ENCODE measurements around the gene SNX5. TPM values are rescaled to one million over a fixed set of nuclear protein-coding genes. Genes with fewer than 3 reads are reported as not detected.

Gene SNX5
- total and polyA plus RNA-seq, 9 of the 15 experiments (the other 6 are each of a cell fraction or from before 2014, with no cell fraction given) = 53.5 to 276 (median 160) TPM

GRCh38 chr20:17957505-17958363 is 10.9 kb downstream of the SNX5 start:
- in situ Hi-C loops (cut with MboI) = no loop called here
- peaks cover 25% of the 10 kb centered on the region for H4K20me1 ChIP-seq (replicated peaks; ENCODE audit: control insufficient read depth, insufficient read depth, low read length)
- H3K36me3 ChIP-seq (ENCODE audit: control insufficient read depth, insufficient read depth, low read length) = peaks cover 73% of the 10 kb centered on the region

More at GRCh38 chr20:17957505-17958363, 10.9 kb downstream of the SNX5 start:
- Histone ChIP-seq H3K79me2 (ENCODE audit: control insufficient read depth, insufficient read depth, low read length) (peaks cover 100% of the 10 kb centered on the region), H3K27ac (ENCODE audit: extremely low read depth, low read depth, low read length) (peak overlapping the region; percentile 64; the same call in 2 of the 3 replicates), H3K4me2 (ENCODE audit: insufficient read depth, low read length) (peak overlapping the region; percentile 22; the same call in 1 of the 2 replicates), H3K9me3 (replicated peaks; ENCODE audit: control insufficient read depth, insufficient read depth, low read depth, low read length) (no peaks in the 10 kb centered on the region), H3K9me1 (ENCODE audit: control insufficient read depth, insufficient read depth, low read length) (peaks cover 3% of the 10 kb centered on the region), H3K4me3 (no peak overlapping the region), H2AFZ (ENCODE audit: low read depth, low read length) (no peak overlapping the region), H3K9ac (ENCODE audit: insufficient read depth in 1 of 2, low read depth in 2 of 2, low read length in 2 of 2) (peak overlapping the region in 1 of 2 experiments; percentile 42; a peak in 1 of 4 replicates), H3K27me3 (ENCODE audit: control insufficient read depth in 2 of 2, insufficient read depth in 2 of 2, low read length in 2 of 2) (no peaks in the 10 kb centered on the region), H3K4me1 (replicated peaks in 1 of 2; ENCODE audit: control insufficient read depth in 2 of 2, insufficient read depth in 2 of 2, low read length in 2 of 2) (peaks cover 16 to 41% of the 10 kb centered on the region in 2 experiments; a peak in 3 of 5 replicates)
- no peak for FAIRE-seq
- no peak for ATAC-seq
- POLR2A ChIA-PET = interaction anchor here (0.8 to 4.3 kb wide), 5 partner anchors 11 to 20 kb away, joined by 3 to 42 read pairs (median 3); partner anchors contain the start of genes MGME1 and SNX5
- intact Hi-C loops (cut with micrococcal nuclease) = no loop called here
- CTCF ChIA-PET (ENCODE audit: low intra/inter-chr PET ratio) = interaction anchor here (0.6 kb wide), 1 partner anchor 317 kb away, joined by 4 read pairs; no protein-coding TSS in a partner anchor
- TF ChIP-seq NR2F6 (CRISPR knock-in tag; IDR thresholded peaks at IDR 0.05) = no peak
- TF ChIP-seq ZNF561 (CRISPR knock-in tag; conservative IDR thresholded peaks at IDR 0.05) = no peak
- no peak for TF ChIP-seq TOE1 (IDR thresholded peaks at IDR 0.05; ENCODE audit: borderline replicate concordance)
- no peak for TF ChIP-seq TOE1 (CRISPR knock-in tag; IDR thresholded peaks at IDR 0.05; ENCODE audit: borderline replicate concordance, low read depth)
- no peak for TF ChIP-seq RB1 (IDR thresholded peaks at IDR 0.05; ENCODE audit: low read depth)
- TF ChIP-seq FOXA3 (CRISPR knock-in tag; conservative IDR thresholded peaks at IDR 0.05 in 1 of 2, IDR thresholded peaks at IDR 0.05 in 1 of 2) = no peak
- no peak for TF ChIP-seq SP1 (CRISPR knock-in tag; IDR thresholded peaks at IDR 0.05)
- no peak for TF ChIP-seq KDM4B (IDR thresholded peaks at IDR 0.05; ENCODE audit: borderline replicate concordance in 2 of 2, low read depth in 1 of 2)
- no peak for TF ChIP-seq PHF8 (IDR thresholded peaks at IDR 0.05; ENCODE audit: borderline replicate concordance, low read length)
- TF ChIP-seq PTBP1 (IDR thresholded peaks at IDR 0.05; ENCODE audit: low read depth, low read length) = no peak
- no peak for TF ChIP-seq SMARCB1 (IDR thresholded peaks at IDR 0.05; ENCODE audit: insufficient read length, low read depth)
- DNase-seq (ENCODE audit: extremely low read depth in 1 of 4, low spot score in 3 of 4) = no peak
- BruUV-seq (replicated peaks) = TSS peak; percentile 1
- 54% methylated on average over 4 of the region's 5 CpGs for WGBS (ENCODE audit: insufficient coverage, low coverage, missing lambda C conversion rate)

Data from K562 (cell line).